ENCODE data around the gene GLIS2. TPM values are rescaled to one million over a fixed set of nuclear protein-coding genes. Genes with fewer than 3 reads are reported as not detected.
A peak's percentile ranks its signal among the peaks of the same experiment; 100 is the strongest.

GLIS2 gene
- polyA plus RNA-seq, 1 experiment = 8.8 TPM

GRCh38 chr16:4293822-4294457, 21.9 kb upstream of the GLIS2 start:
- CTCF ChIA-PET = interaction anchor here (0.8 to 13.0 kb wide), 5 partner anchors 9 to 109 kb away, joined by 3 to 211 read pairs (median 4); no protein-coding TSS in a partner anchor
- Histone ChIP-seq H3K36me3 (ENCODE audit: control insufficient read depth, insufficient read depth, low read length) (no peaks in the 10 kb centered on the region), H3K27me3 (ENCODE audit: control insufficient read depth, insufficient read depth, low read length) (no peaks in the 10 kb centered on the region), H3K4me3 (ENCODE audit: low read depth, low read length) (no peak overlapping the region)
- TF ChIP-seq CTCF (IDR thresholded peaks at IDR 0.05; ENCODE audit: insufficient read depth, low read depth, low read length) = no peak
- POLR2A ChIA-PET = no interaction called here
- no peak for DNase-seq (ENCODE audit: low read depth)

- Histone ChIP-seq H3K27me3 (ENCODE audit: control insufficient read depth, insufficient read depth, low read length) (no peaks in the 10 kb centered on the region), H3K36me3 (ENCODE audit: control insufficient read depth, insufficient read depth, low read length) (no peaks in the 10 kb centered on the region), H3K4me3 (ENCODE audit: low read depth, low read length) (no peak overlapping the region)
- no peak for TF ChIP-seq CTCF (IDR thresholded peaks at IDR 0.05; ENCODE audit: insufficient read depth, low read depth, low read length)
- no peak for DNase-seq (ENCODE audit: low read depth)
- ChIA-PET POLR2A (no interaction called here), CTCF (interaction anchor here (0.6 to 13.0 kb wide), 2 partner anchors 35 to 80 kb away, joined by 3 to 211 read pairs; no protein-coding TSS in a partner anchor)
These were observed 20.3 kb upstream of the GLIS2 start for GRCh38 chr16:4295581-4295980.

- H3K4me3 ChIP-seq (ENCODE audit: low read depth, low read length) = no peak overlapping the region
These were observed 18.4 kb upstream of the GLIS2 start for GRCh38 chr16:4297480-4297879.

GRCh38 chr16:4298761-4299522, 16.9 kb upstream of the GLIS2 start:
- ChIA-PET POLR2A (interaction anchor here (0.6 kb wide), 1 partner anchor 24 kb away, joined by 3 read pairs; no protein-coding TSS in a partner anchor), CTCF (interaction anchor here (0.6 to 13.0 kb wide), 8 partner anchors 8 to 104 kb away, joined by 3 to 211 read pairs (median 5); no protein-coding TSS in a partner anchor)
- no peaks in the 10 kb centered on the region for H3K36me3 ChIP-seq (ENCODE audit: control insufficient read depth, insufficient read depth, low read length)
- DNase-seq (ENCODE audit: low read depth) = peak; percentile 77
- TF ChIP-seq CTCF (IDR thresholded peaks at IDR 0.05; ENCODE audit: insufficient read depth, low read depth, low read length) = no peak
- peak overlapping the region; percentile 6; the same call in 1 of the 2 replicates for H3K4me3 ChIP-seq (ENCODE audit: low read depth, low read length)
- no peaks in the 10 kb centered on the region for H3K27me3 ChIP-seq (ENCODE audit: control insufficient read depth, insufficient read depth, low read length)

More at GRCh38 chr16:4297480-4297879, 18.4 kb upstream of the GLIS2 start:
- Histone ChIP-seq H3K27me3 (ENCODE audit: control insufficient read depth, insufficient read depth, low read length) (no peaks in the 10 kb centered on the region), H3K36me3 (ENCODE audit: control insufficient read depth, insufficient read depth, low read length) (no peaks in the 10 kb centered on the region)
- TF ChIP-seq CTCF (IDR thresholded peaks at IDR 0.05; ENCODE audit: insufficient read depth, low read depth, low read length) = no peak
- ChIA-PET CTCF (interaction anchor here (0.6 to 13.0 kb wide), 9 partner anchors 9 to 1116 kb away, joined by 3 to 211 read pairs (median 3); no protein-coding TSS in a partner anchor), POLR2A (interaction anchor here (0.7 kb wide), 1 partner anchor 10 kb away, joined by 5 read pairs; no protein-coding TSS in a partner anchor)
- no peak for DNase-seq (ENCODE audit: low read depth)

GRCh38 chr16:4301177-4301576, 14.7 kb upstream of the GLIS2 start:
- H3K4me3 ChIP-seq (ENCODE audit: low read depth, low read length) = no peak overlapping the region
- H3K36me3 ChIP-seq (ENCODE audit: control insufficient read depth, insufficient read depth, low read length) = no peaks in the 10 kb centered on the region
- H3K27me3 ChIP-seq (ENCODE audit: control insufficient read depth, insufficient read depth, low read length) = no peaks in the 10 kb centered on the region
- TF ChIP-seq CTCF (IDR thresholded peaks at IDR 0.05; ENCODE audit: insufficient read depth, low read depth, low read length) = no peak
- ChIA-PET POLR2A (no interaction called here), CTCF (interaction anchor here (1.0 to 13.0 kb wide), 2 partner anchors 17 to 29 kb away, joined by 5 to 211 read pairs; no protein-coding TSS in a partner anchor)
- no peak for DNase-seq (ENCODE audit: low read depth)
